SK-N-SH treated with all-trans-retinoic acid at 6 μM for 48 hours (cell line): ENCODE data around the gene PRKAB1.

Experiments used
- ATAC-seq: fragments of 200-7000 bp; cut with Tn5 transposase; 3 replicates; pipeline ENCODE4 v1.9.1; 2020; ENCODE audit warnings: mild to moderate bottlenecking, moderate library complexity
- ARNTL ChIP-seq: fragments of 450-650 bp; formaldehyde crosslinking; IDR thresholded peaks from 2 replicates; pipeline ENCODE4 v1.5.0; 2020; ENCODE audit warnings: low read depth, mild to moderate bottlenecking, moderate library complexity, borderline replicate concordance
- BACH2 ChIP-seq: fragments of 250-450 bp; sonication (Bioruptor Pico); IDR thresholded peaks from 2 replicates; pipeline ENCODE4 v1.9.0; 2021; ENCODE audit warnings: mild to moderate bottlenecking, borderline replicate concordance
- CSDC2 ChIP-seq: fragments of 250-450 bp; sonication (Bioruptor Pico); IDR thresholded peaks from 2 replicates; pipeline ENCODE4 v1.5.0; 2020; ENCODE audit warnings: mild to moderate bottlenecking, moderate library complexity
- GLIS3 ChIP-seq: fragments of 250-450 bp; sonication (Bioruptor Pico); IDR thresholded peaks from 2 replicates; pipeline ENCODE4 v1.5.0; 2020; ENCODE audit warnings: mild to moderate bottlenecking, moderate library complexity
- PPARA ChIP-seq: fragments of 250-450 bp; sonication (Bioruptor Pico); IDR thresholded peaks from 2 replicates; pipeline ENCODE4 v1.5.0; 2020; ENCODE audit warnings: mild to moderate bottlenecking, borderline replicate concordance
- RARB ChIP-seq: fragments of 250-450 bp; sonication (Bioruptor Pico); IDR thresholded peaks from 2 replicates; pipeline ENCODE4 v1.8.0; 2021; ENCODE audit warnings: mild to moderate bottlenecking, moderate library complexity
- SNAI2 ChIP-seq: fragments of 250-450 bp; sonication (Bioruptor Pico); IDR thresholded peaks from 2 replicates; pipeline ENCODE4 v1.5.0; 2020; ENCODE audit warnings: mild to moderate bottlenecking, moderate library complexity
- TOX ChIP-seq: fragments of 250-450 bp; sonication (Bioruptor Pico); IDR thresholded peaks from 2 replicates; pipeline ENCODE4 v1.8.0; 2021; ENCODE audit warnings: mild to moderate bottlenecking, moderate library complexity, borderline replicate concordance
- TSHZ2 ChIP-seq: fragments of 250-450 bp; sonication (Bioruptor Pico); IDR thresholded peaks from 2 replicates; pipeline ENCODE4 v1.5.0; 2020; ENCODE audit warnings: mild to moderate bottlenecking, moderate library complexity
- ZFP3 ChIP-seq: fragments of 250-450 bp; sonication (Bioruptor Pico); IDR thresholded peaks from 2 replicates; pipeline ENCODE4 v1.5.0; 2020; ENCODE audit warnings: mild to moderate bottlenecking, moderate library complexity
- ZNF565 ChIP-seq: fragments of 450-650 bp; formaldehyde crosslinking; conservative IDR thresholded peaks from 2 replicates; pipeline ENCODE4 v1.5.0; 2020; ENCODE audit warnings: low read depth, mild to moderate bottlenecking, moderate library complexity
- ZNF70 ChIP-seq: fragments of 450-650 bp; formaldehyde crosslinking; IDR thresholded peaks from 2 replicates; pipeline ENCODE4 v1.5.0; 2020; ENCODE audit warnings: mild to moderate bottlenecking, moderate library complexity
- ZNF8 ChIP-seq: fragments of 450-650 bp; formaldehyde crosslinking; IDR thresholded peaks from 2 replicates; pipeline ENCODE4 v1.5.0; 2020; ENCODE audit warnings: mild to moderate bottlenecking, moderate library complexity
- TF ChIP-seq, protein P1 (sequence below): fragments of 250-450 bp; sonication (Bioruptor Pico); IDR thresholded peaks from 2 replicates; pipeline ENCODE4 v1.5.1; 2021; ENCODE audit warnings: mild to moderate bottlenecking, moderate library complexity
- TF ChIP-seq, protein P2 (sequence below): fragments of 250-450 bp; sonication (Bioruptor Pico); IDR thresholded peaks from 2 replicates; pipeline ENCODE4 v1.8.0; 2020; ENCODE audit warnings: mild to moderate bottlenecking, moderate library complexity, borderline replicate concordance
- TF ChIP-seq, protein P3 (sequence below): fragments of 250-450 bp; sonication (Bioruptor Pico); IDR thresholded peaks from 2 replicates; pipeline ENCODE4 v1.8.0; 2021; ENCODE audit warnings: low read depth, mild to moderate bottlenecking, moderate library complexity, borderline replicate concordance

The PRKAB1 gene

DNA sequence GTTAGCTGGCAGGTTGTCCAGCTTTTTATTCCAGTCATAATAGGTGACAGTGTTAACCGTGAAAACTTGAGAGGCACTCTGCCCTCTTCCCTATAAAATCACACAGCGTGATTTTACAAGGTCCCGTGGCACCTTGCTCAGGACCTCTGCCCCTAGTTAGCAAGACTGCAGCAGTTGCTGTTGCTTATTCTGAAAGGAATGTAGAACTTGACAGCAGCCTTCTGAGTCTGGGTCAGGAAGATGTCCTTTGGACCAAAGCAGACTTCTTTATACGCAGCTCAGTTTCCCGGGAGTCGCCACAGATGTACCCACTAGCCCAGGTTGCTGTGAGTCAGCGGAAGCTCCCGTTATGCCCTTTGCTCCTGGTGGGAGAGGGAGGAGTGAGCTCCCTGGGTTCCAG lies 13.2 kb downstream of the PRKAB1 start:
- no peak for ATAC-seq
- TF ChIP-seq, protein P1, sequence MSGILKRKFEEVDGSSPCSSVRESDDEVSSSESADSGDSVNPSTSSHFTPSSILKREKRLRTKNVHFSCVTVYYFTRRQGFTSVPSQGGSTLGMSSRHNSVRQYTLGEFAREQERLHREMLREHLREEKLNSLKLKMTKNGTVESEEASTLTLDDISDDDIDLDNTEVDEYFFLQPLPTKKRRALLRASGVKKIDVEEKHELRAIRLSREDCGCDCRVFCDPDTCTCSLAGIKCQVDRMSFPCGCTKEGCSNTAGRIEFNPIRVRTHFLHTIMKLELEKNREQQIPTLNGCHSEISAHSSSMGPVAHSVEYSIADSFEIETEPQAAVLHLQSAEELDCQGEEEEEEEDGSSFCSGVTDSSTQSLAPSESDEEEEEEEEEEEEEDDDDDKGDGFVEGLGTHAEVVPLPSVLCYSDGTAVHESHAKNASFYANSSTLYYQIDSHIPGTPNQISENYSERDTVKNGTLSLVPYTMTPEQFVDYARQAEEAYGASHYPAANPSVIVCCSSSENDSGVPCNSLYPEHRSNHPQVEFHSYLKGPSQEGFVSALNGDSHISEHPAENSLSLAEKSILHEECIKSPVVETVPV (CRISPR knock-in tag), result no peak
- no peak for TF ChIP-seq SNAI2 (CRISPR knock-in tag)
- TF ChIP-seq PPARA (CRISPR knock-in tag), result no peak
- TF ChIP-seq TOX (CRISPR knock-in tag), result no peak
- no peak for TF ChIP-seq RARB (CRISPR knock-in tag)
- TF ChIP-seq CSDC2 (CRISPR knock-in tag), result no peak
- TF ChIP-seq BACH2 (CRISPR knock-in tag), result no peak
- no peak for TF ChIP-seq ZNF70 (CRISPR knock-in tag)
- TF ChIP-seq, protein P2, sequence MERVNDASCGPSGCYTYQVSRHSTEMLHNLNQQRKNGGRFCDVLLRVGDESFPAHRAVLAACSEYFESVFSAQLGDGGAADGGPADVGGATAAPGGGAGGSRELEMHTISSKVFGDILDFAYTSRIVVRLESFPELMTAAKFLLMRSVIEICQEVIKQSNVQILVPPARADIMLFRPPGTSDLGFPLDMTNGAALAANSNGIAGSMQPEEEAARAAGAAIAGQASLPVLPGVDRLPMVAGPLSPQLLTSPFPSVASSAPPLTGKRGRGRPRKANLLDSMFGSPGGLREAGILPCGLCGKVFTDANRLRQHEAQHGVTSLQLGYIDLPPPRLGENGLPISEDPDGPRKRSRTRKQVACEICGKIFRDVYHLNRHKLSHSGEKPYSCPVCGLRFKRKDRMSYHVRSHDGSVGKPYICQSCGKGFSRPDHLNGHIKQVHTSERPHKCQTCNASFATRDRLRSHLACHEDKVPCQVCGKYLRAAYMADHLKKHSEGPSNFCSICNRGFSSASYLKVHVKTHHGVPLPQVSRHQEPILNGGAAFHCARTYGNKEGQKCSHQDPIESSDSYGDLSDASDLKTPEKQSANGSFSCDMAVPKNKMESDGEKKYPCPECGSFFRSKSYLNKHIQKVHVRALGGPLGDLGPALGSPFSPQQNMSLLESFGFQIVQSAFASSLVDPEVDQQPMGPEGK, result no peak
- TF ChIP-seq ZNF565 (CRISPR knock-in tag), result no peak

DNA sequence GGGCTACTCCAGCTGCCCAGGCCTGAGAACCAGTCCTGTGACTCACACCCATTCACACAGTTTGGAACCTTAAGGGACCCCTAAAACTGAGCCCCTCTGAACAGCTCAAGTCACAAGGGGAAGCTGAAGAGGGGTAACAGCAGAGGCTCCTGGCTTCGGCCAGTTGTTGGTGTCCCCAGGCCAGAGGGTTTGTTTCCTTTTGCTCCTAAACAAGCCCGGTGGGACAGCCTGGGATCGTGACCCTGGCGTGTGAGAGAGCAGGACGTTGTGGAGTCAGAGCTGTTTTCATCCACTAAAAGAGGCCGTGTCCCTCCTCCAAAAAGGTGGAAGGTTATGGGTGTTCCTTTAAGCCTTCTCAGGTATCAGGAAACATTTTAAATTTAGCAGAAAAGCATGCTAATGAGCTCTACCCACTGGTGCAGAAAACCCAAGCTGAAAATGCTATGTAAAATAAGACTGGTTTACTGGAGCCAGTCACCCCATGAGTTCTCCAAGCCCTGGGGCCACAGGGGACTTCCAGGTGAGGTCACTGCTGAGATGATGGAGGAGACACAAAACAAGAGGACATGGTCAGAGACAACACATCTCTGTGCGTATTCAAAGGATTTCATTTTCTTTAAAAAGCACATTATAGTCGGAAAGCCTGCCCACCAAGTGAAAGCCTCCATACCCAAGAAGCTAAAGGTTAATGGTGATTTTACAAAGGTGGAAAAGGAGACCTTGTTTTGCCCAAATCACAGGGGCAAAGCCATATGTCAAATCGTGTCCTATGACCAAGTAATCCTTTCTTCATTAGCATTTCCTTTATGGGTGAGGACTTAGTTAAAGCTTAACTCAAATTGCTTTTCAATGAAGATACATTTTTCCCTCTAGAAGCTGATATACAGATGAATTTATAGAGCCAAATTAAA lies 14.1 kb downstream of the PRKAB1 start:
- TF ChIP-seq CSDC2 (CRISPR knock-in tag), result no peak
- TF ChIP-seq, protein P1 (CRISPR knock-in tag), result no peak
- TF ChIP-seq ZNF8 (CRISPR knock-in tag), result no peak
- no peak for TF ChIP-seq GLIS3 (CRISPR knock-in tag)
- TF ChIP-seq PPARA (CRISPR knock-in tag), result no peak
- TF ChIP-seq ZNF565 (CRISPR knock-in tag), result no peak
- TF ChIP-seq ZFP3 (CRISPR knock-in tag), result no peak
- TF ChIP-seq, protein P2, result no peak
- TF ChIP-seq, protein P3, sequence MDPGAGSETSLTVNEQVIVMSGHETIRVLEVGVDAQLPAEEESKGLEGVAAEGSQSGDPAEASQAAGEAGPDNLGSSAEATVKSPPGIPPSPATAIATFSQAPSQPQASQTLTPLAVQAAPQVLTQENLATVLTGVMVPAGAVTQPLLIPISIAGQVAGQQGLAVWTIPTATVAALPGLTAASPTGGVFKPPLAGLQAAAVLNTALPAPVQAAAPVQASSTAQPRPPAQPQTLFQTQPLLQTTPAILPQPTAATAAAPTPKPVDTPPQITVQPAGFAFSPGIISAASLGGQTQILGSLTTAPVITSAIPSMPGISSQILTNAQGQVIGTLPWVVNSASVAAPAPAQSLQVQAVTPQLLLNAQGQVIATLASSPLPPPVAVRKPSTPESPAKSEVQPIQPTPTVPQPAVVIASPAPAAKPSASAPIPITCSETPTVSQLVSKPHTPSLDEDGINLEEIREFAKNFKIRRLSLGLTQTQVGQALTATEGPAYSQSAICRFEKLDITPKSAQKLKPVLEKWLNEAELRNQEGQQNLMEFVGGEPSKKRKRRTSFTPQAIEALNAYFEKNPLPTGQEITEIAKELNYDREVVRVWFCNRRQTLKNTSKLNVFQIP (CRISPR knock-in tag), result no peak
- no peak for TF ChIP-seq TSHZ2 (CRISPR knock-in tag)
- TF ChIP-seq ARNTL (CRISPR knock-in tag), result no peak
- no peak for ATAC-seq
